Sigmoid colon (tissue), 4 donors: ENCODE results near the gene PRDX4.

Experiments
- EP300 ChIP-seq, 4 donors: sonication (generic); formaldehyde crosslinking; IDR thresholded peaks; one replicate each; pipeline ENCODE4 v1.6.1; 2017; ENCODE audit warnings: antibody characterized with exemption in 4 of 4
- POLR2A ChIP-seq, 2 donors: fragments of 450-650 bp; IDR thresholded peaks; one replicate each; pipeline ENCODE4 v1.6.1; 2016; ENCODE audit warnings: antibody characterized with exemption in 2 of 2, mild to moderate bottlenecking in 2 of 2, moderate library complexity in 2 of 2
- TF ChIP-seq, protein P1 (sequence below), 4 experiments: fragments of 450-650 bp in 3 of 4; fragments of 200-600 bp in 1 of 4; IDR thresholded peaks; one replicate each; pipeline ENCODE4 v1.5.1; 2016 to 2019; ENCODE audit warnings: antibody characterized with exemption in 4 of 4, mild to moderate bottlenecking in 3 of 4, moderate library complexity in 2 of 4

DNA sequence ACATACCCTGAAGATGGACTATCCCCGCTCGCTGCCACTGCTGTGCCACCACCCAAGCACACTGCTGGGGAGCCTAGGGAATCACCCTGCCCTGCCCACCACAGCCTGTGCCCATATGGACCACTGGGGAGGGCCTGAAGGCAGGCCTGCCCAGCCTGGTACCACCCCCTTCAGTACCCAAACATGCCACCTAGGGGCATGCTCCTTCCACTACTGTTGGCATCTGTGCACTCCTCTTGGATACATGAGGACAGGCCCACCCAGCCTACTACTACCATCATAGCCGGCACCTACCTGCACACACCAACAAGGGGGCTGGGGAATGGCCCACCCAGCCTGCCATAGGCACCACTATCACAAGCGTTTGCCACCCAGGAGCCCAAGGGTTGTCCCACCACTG lies 30.1 kb upstream of the PRDX4 start:
- TF ChIP-seq, protein P1, sequence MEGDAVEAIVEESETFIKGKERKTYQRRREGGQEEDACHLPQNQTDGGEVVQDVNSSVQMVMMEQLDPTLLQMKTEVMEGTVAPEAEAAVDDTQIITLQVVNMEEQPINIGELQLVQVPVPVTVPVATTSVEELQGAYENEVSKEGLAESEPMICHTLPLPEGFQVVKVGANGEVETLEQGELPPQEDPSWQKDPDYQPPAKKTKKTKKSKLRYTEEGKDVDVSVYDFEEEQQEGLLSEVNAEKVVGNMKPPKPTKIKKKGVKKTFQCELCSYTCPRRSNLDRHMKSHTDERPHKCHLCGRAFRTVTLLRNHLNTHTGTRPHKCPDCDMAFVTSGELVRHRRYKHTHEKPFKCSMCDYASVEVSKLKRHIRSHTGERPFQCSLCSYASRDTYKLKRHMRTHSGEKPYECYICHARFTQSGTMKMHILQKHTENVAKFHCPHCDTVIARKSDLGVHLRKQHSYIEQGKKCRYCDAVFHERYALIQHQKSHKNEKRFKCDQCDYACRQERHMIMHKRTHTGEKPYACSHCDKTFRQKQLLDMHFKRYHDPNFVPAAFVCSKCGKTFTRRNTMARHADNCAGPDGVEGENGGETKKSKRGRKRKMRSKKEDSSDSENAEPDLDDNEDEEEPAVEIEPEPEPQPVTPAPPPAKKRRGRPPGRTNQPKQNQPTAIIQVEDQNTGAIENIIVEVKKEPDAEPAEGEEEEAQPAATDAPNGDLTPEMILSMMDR (IDR thresholded peaks at IDR 0.05) = no peak
- TF ChIP-seq POLR2A (IDR thresholded peaks at IDR 0.05) (no peak), EP300 (IDR thresholded peaks at IDR 0.05) (no peak)
